ENCODE measurements around the gene RUNX2.

GRCh38 chr6:45685076-45685475, 356.9 kb downstream of the RUNX2 start:
- TF ChIP-seq MAX (IDR thresholded peaks at IDR 0.05; ENCODE audit: low read depth, low read length) = no peak
- TF ChIP-seq CTCF (IDR thresholded peaks at IDR 0.05; ENCODE audit: low read depth, low read length) = no peak
- no peak for TF ChIP-seq POLR2A (IDR thresholded peaks at IDR 0.05; ENCODE audit: extremely low read depth, insufficient read length)
- no peak for TF ChIP-seq MYC (IDR thresholded peaks at IDR 0.05; ENCODE audit: low read depth, low read length)

Data from NB4 (cell line).